ENCODE results near the gene DIS3L2.
"Not testable (repeated sequence)": the region's sequence is repeated elsewhere in the genome, so short reads cannot be mapped to it uniquely, and the experiment has no call there.

The DIS3L2 gene

GRCh38 chr2:232299927-232300674 is 338.6 kb downstream of the DIS3L2 start:
- DNase-seq (ENCODE audit: low spot score), result no peak

- DNase-seq (ENCODE audit: low spot score), result no peak
Measured at GRCh38 chr2:232300894-232301387, 339.4 kb downstream of the DIS3L2 start.

GRCh38 chr2:232304236-232304635 is 342.7 kb downstream of the DIS3L2 start:
- no peak for DNase-seq (ENCODE audit: low spot score)

GRCh38 chr2:232306741-232307305 is 345.3 kb downstream of the DIS3L2 start:
- DNase-seq (ENCODE audit: low spot score), result no peak

- DNase-seq (ENCODE audit: low spot score), result no peak
Measured at GRCh38 chr2:232307854-232308253, 346.3 kb downstream of the DIS3L2 start.

- no peak for DNase-seq (ENCODE audit: low spot score)
Measured at GRCh38 chr2:232308986-232309385, 347.5 kb downstream of the DIS3L2 start.

GRCh38 chr2:232309592-232309991 is 348.1 kb downstream of the DIS3L2 start:
- peak; percentile 38 for DNase-seq (ENCODE audit: low spot score)

GRCh38 chr2:232310121-232310520 is 348.6 kb downstream of the DIS3L2 start:
- no peak for DNase-seq (ENCODE audit: low spot score)

- no peak for DNase-seq (ENCODE audit: low spot score)
Measured at GRCh38 chr2:232310696-232311095, 349.2 kb downstream of the DIS3L2 start.

- not testable (repeated sequence) for DNase-seq (ENCODE audit: low spot score)
Measured at GRCh38 chr2:232313645-232314044, 352.1 kb downstream of the DIS3L2 start.

- peak; percentile 87 for DNase-seq (ENCODE audit: low spot score)
Measured at GRCh38 chr2:232315049-232315922, 353.8 kb downstream of the DIS3L2 start.

GRCh38 chr2:232315923-232316299 is 354.4 kb downstream of the DIS3L2 start:
- no peak for DNase-seq (ENCODE audit: low spot score)

GRCh38 chr2:232316461-232317330 is 355.2 kb downstream of the DIS3L2 start:
- DNase-seq (ENCODE audit: low spot score), result no peak

GRCh38 chr2:232318169-232318855 is 356.8 kb downstream of the DIS3L2 start:
- DNase-seq (ENCODE audit: low spot score), result no peak

- no peak for DNase-seq (ENCODE audit: low spot score)
Measured at GRCh38 chr2:232319067-232319802, 357.7 kb downstream of the DIS3L2 start.

GRCh38 chr2:232319803-232320442 is 358.4 kb downstream of the DIS3L2 start:
- DNase-seq (ENCODE audit: low spot score), result no peak

GRCh38 chr2:232320443-232320803 is 358.9 kb downstream of the DIS3L2 start:
- DNase-seq (ENCODE audit: low spot score), result no peak

GRCh38 chr2:232321156-232321816 is 359.8 kb downstream of the DIS3L2 start:
- peak; percentile 63 for DNase-seq (ENCODE audit: low spot score)

- no peak for DNase-seq (ENCODE audit: low spot score)
Measured at GRCh38 chr2:232321817-232322559, 360.5 kb downstream of the DIS3L2 start.

All from CD4-positive, alpha-beta T cell treated with Interleukin-6 at 100 ng/mL for 8 hours (primary cell).